Fibroblast of lung (primary cell): ENCODE measurements around the gene RTKN. TPM values are rescaled to one million over a fixed set of nuclear protein-coding genes. Genes with fewer than 3 reads are reported as not detected.

ENCODE experiments used
- DNase-seq, 2 donors: peaks; one replicate each; pipeline versions ENCODE4 v3.0.0 to v3.0.0-alpha.2; 2010; ENCODE audit warnings: low read depth in 2 of 2
- H2AFZ ChIP-seq: 2 replicates; pipeline ENCODE4 v1.5.1; 2012; ENCODE audit warnings: low read length, control low read depth, inconsistent platforms
- H3K27ac ChIP-seq: 2 replicates; pipeline ENCODE4 v1.5.1; 2011; ENCODE audit warnings: low read length, control low read depth; ENCODE audit not compliant: insufficient read depth
- H3K27me3 ChIP-seq: 2 replicates; pipeline ENCODE4 v1.5.1; 2011; ENCODE audit warnings: mild to moderate bottlenecking, low read length; ENCODE audit not compliant: control insufficient read depth, insufficient read depth
- H3K36me3 ChIP-seq: 2 replicates; pipeline ENCODE4 v1.5.1; 2011; ENCODE audit warnings: low read length; ENCODE audit not compliant: control insufficient read depth, insufficient read depth
- H3K4me1 ChIP-seq: 2 replicates; pipeline ENCODE4 v1.5.1; 2011; ENCODE audit warnings: low read length; ENCODE audit not compliant: control insufficient read depth, insufficient read depth; ENCODE audit errors: extremely low read depth
- H3K4me2 ChIP-seq: 2 replicates; pipeline ENCODE4 v1.5.1; 2011; ENCODE audit warnings: low read length, control low read depth; ENCODE audit not compliant: insufficient read depth; ENCODE audit errors: extremely low read depth
- H3K4me3 ChIP-seq, 4 experiments: fragments of 200-600 bp in 1 of 4; sonication (generic) in 1 of 4; replicated peaks in 1 of 4; 2 replicates each; pipeline ENCODE4 v1.5.1; 2011 to 2016; ENCODE audit warnings: low read length in 4 of 4, low read depth in 3 of 4, mild to moderate bottlenecking in 3 of 4, control low read depth in 2 of 4, inconsistent platforms in 1 of 4, mixed read lengths in 1 of 4; ENCODE audit not compliant: insufficient read depth in 1 of 4; ENCODE audit errors: control extremely low read depth in 1 of 4
- H3K79me2 ChIP-seq: 2 replicates; pipeline ENCODE4 v1.5.1; 2012; ENCODE audit warnings: mild to moderate bottlenecking, low read length, inconsistent platforms; ENCODE audit not compliant: control insufficient read depth, insufficient read depth
- H3K9ac ChIP-seq: 2 replicates; pipeline ENCODE4 v1.5.1; 2011; ENCODE audit warnings: mild to moderate bottlenecking, low read length, control low read depth; ENCODE audit not compliant: insufficient read depth
- H3K9me3 ChIP-seq: 2 replicates; pipeline ENCODE4 v1.5.1; 2012; ENCODE audit warnings: low read depth, low read length; ENCODE audit not compliant: control insufficient read depth, insufficient read depth
- H4K20me1 ChIP-seq: 2 replicates; pipeline ENCODE4 v1.5.1; 2011; ENCODE audit warnings: low read length; ENCODE audit not compliant: control insufficient read depth, insufficient read depth; ENCODE audit errors: extremely low read depth
- CTCF ChIP-seq, 2 donors: IDR thresholded peaks in 1 of 2; conservative IDR thresholded peaks in 1 of 2; 1 replicate in 1 of 2; 2 replicates in 1 of 2; pipeline ENCODE4 v1.5.1; 2011 to 2012; ENCODE audit warnings: low read length in 2 of 2, control low read depth in 1 of 2, inconsistent platforms in 1 of 2, low read depth in 1 of 2, mild to moderate bottlenecking in 1 of 2
- EZH2 ChIP-seq: IDR thresholded peaks from 2 replicates; pipeline ENCODE4 v1.5.1; 2012; ENCODE audit warnings: low read length, control low read depth, mild to moderate bottlenecking; ENCODE audit errors: missing control alignments
- polyA plus RNA-seq, 2 donors: library from polyadenylated mRNA; depleted of rRNA in 1 of 2; stranded (reverse) in 1 of 2; unstranded in 1 of 2; fragments of >200 nt; gene quantifications; 2 replicates each; pipeline ENCODE4 v1.2.1, GENCODE V29; 2011 to 2012; ENCODE audit warnings: missing spikeins in 1 of 2
- total RNA-seq: library from RNA; depleted of rRNA; stranded (reverse); fragments of >200 nt; gene quantifications from 2 replicates; pipeline ENCODE4 v1.2.1, GENCODE V29; 2014

RTKN gene
- total and polyA plus RNA-seq, 2 donors (not counting 1 experiment from before 2014, with no cell fraction given): 8.3 to 16.0 TPM

- DNase-seq: no peak
- H3K4me3 ChIP-seq: peak overlapping the region; percentile 68 to 84 (median 77)
- peak overlapping the region; percentile 99 for H3K4me2 ChIP-seq
- no peak overlapping the region for H2AFZ ChIP-seq
- no peak overlapping the region for H3K27ac ChIP-seq
- H3K36me3 ChIP-seq: no peaks in the 10 kb centered on the region
- H3K4me1 ChIP-seq: peaks cover 12% of the 10 kb centered on the region
- peak overlapping the region; percentile 48 for H3K9ac ChIP-seq
- no peaks in the 10 kb centered on the region for H4K20me1 ChIP-seq
- H3K9me3 ChIP-seq: no peaks in the 10 kb centered on the region
- no peaks in the 10 kb centered on the region for H3K79me2 ChIP-seq
- no peaks in the 10 kb centered on the region for H3K27me3 ChIP-seq
- TF ChIP-seq CTCF (conservative IDR thresholded peaks at IDR 0.05 in 1 of 2, IDR thresholded peaks at IDR 0.05 in 1 of 2; ENCODE audit: low read depth in 1 of 2, low read length in 2 of 2) (no peak), EZH2 (no peak)
Measured at GRCh38 chr2:74439373-74439772, 2.4 kb downstream of the RTKN start.

- Histone ChIP-seq H3K4me3 (no peak overlapping the region), H3K9ac (no peak overlapping the region), H2AFZ (no peak overlapping the region), H3K27ac (no peak overlapping the region), H3K9me3 (no peaks in the 10 kb centered on the region), H4K20me1 (no peaks in the 10 kb centered on the region), H3K79me2 (no peaks in the 10 kb centered on the region), H3K4me1 (peaks cover 12% of the 10 kb centered on the region), H3K4me2 (no peak overlapping the region), H3K36me3 (no peaks in the 10 kb centered on the region), H3K27me3 (no peaks in the 10 kb centered on the region)
- no peak for DNase-seq
- TF ChIP-seq EZH2 (no peak), CTCF (conservative IDR thresholded peaks at IDR 0.05 in 1 of 2, IDR thresholded peaks at IDR 0.05 in 1 of 2; ENCODE audit: low read depth in 1 of 2, low read length in 2 of 2) (no peak)
Measured at GRCh38 chr2:74438248-74438647, 3.5 kb downstream of the RTKN start.

GRCh38 chr2:74436848-74437695 is 4.7 kb downstream of the RTKN start:
- Histone ChIP-seq H3K36me3 (no peaks in the 10 kb centered on the region), H3K27ac (no peak overlapping the region), H3K4me1 (peaks cover 12% of the 10 kb centered on the region), H3K27me3 (no peaks in the 10 kb centered on the region), H3K9ac (no peak overlapping the region), H3K4me3 (no peak overlapping the region), H3K79me2 (no peaks in the 10 kb centered on the region), H2AFZ (no peak overlapping the region), H4K20me1 (no peaks in the 10 kb centered on the region), H3K4me2 (no peak overlapping the region), H3K9me3 (no peaks in the 10 kb centered on the region)
- DNase-seq: no peak
- no peak for TF ChIP-seq CTCF (conservative IDR thresholded peaks at IDR 0.05 in 1 of 2, IDR thresholded peaks at IDR 0.05 in 1 of 2; ENCODE audit: low read depth in 1 of 2, low read length in 2 of 2)
- TF ChIP-seq EZH2: no peak
